GM21360 (cell line): ENCODE results near the gene NSRP1.
"Not testable (repeated sequence)": the region's sequence is repeated elsewhere in the genome, so short reads cannot be mapped to it uniquely, and the experiment has no call there.

Experiments used
- ATAC-seq: cut with Tn5 transposase; IDR thresholded peaks from one replicate; pipeline ENCODE4 v1.9.1; 2021; ENCODE audit warnings: mild to moderate bottlenecking, moderate library complexity; ENCODE audit not compliant: unreplicated experiment

NSRP1 gene

DNA sequence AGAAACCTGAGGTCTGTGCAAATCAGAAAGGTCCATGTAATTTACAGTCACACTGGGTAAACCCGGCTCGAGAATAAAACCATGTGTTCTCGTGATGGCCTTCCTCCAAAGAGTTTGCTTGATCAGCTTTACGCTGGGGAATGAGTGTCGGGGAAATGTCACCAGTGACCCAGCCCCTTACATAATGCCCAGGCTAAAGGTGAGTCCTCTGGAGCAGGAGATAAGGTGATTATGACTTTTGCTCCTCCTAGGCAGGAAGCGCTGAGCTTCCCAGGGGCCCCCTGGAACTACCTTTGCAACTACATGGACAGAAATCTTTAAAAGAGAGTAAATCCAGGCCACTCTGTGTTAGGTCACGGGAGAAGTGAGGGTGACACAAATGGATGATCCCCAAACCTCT, 103.2 kb downstream of the NSRP1 start:
- no peak for ATAC-seq

DNA sequence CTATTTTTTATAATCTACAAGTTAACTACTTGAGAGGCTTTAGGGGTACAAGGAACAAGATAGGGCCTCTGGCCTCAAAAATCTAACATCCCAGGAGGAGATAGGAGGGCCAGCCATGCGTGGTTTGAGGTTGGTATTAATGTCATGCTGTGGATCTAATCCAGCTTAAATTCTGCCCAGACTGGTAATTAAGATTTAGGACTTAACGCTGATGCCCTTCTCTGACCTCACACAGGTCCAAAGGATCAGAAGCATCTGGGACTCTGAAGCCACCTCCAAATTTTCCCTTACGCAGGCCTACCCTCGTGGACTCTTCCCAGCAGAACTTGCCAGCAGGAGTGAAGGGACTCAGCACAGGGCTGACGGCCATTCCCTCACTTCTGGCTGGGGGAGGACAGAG, 103.8 kb downstream of the NSRP1 start:
- ATAC-seq: no peak

- ATAC-seq: no peak
Measured at GRCh38 chr17:30221346-30221745, 104.7 kb downstream of the NSRP1 start.

DNA sequence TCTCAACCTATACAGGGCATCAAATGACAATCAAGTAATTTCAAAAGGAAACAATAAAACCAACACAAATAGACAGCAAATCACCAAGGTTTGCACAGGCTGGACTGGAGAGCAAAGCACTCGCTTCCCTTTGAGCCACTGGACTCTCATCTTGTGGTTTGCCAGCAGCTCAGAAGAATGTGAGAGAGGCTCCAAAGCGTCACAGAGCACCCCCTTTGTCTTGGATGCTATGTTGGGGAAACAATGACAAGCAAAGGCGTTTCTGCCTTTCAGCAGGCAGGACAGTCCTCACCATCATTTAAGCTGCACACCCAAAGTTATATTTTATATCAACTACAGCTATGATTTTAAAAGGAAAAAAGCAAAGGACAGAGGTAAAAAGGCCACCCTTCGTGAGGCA, 105.6 kb downstream of the NSRP1 start:
- no peak for ATAC-seq

DNA sequence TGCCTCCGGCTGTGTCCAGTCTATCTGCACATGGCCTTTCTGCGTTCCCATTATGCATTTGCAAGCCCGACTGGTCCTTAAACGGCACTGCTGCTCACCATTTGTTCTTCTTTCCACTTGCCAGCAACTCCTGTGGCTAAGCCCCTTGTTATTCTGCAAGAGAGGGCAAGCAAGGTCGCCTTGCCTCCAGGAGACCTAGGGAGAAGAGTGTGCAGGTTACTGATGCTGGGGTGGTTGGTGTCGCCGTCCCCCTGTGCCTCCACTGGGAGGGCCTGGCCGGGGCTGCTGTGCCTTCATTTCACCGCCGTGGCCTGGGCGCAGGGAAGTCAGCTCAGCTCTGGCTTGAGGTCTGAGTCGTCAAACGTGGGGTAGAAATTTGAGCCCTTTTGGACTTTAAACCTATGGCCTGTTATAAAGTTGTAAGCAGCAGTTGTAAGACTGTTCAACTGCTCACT, 106.1 kb downstream of the NSRP1 start:
- no peak for ATAC-seq

DNA sequence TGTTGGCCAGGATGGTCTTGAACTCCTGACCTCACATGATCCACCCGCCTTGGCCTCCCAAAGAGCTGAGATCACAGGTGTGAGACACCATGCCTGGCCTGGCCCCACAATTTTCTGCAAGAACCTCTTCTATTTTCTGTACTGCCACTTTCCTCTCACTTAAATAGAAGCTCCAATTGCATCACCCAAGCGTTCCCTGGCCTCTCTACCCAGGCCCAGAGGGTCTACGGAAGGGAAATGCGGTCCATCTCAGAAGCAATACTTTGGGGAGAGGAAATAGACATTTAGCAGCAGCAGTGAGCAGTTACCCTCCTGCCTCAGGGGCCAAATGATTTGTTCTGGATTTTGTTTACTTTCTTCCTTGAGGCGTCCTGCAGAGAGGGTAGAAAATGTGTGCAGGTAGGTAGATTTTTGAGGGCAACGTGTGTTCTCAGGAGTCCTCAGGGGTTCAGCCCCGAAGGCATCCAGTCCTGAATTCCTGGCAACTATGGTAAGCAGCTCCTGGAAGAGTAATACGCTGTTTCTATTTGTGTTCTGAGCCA, 107.9 kb downstream of the NSRP1 start:
- no peak for ATAC-seq

GRCh38 chr17:30225112-30225511, 108.5 kb downstream of the NSRP1 start:
- ATAC-seq: no peak

GRCh38 chr17:30225919-30226553, 109.4 kb downstream of the NSRP1 start:
- no peak for ATAC-seq

GRCh38 chr17:30226878-30227277, 110.3 kb downstream of the NSRP1 start:
- ATAC-seq: no peak

- ATAC-seq: no peak
Measured at GRCh38 chr17:30228011-30228410, 111.4 kb downstream of the NSRP1 start.

DNA sequence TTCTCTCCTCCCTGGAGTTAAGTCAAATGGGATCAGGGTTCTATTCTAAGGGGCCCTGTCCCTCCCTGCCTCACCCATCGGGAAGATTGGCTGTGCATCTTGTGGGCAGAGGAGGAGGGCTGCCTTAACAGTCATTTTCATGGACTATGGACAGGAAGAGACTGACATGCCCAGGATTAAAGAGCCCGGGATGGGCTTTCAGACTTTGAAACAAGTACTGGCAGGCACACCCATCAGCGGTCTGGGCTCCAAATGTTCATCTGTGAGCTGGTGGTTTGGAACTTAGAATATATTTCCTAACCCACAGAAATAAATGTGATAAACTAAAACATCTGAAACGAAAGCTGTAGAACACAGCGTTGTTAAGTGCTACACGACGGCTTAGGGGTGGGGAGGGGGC, 112.4 kb downstream of the NSRP1 start:
- ATAC-seq: no peak

- ATAC-seq: not testable (repeated sequence)
Measured at GRCh38 chr17:30230009-30230408, 113.4 kb downstream of the NSRP1 start.

GRCh38 chr17:30230596-30231125, 114.0 kb downstream of the NSRP1 start:
- no peak for ATAC-seq

DNA sequence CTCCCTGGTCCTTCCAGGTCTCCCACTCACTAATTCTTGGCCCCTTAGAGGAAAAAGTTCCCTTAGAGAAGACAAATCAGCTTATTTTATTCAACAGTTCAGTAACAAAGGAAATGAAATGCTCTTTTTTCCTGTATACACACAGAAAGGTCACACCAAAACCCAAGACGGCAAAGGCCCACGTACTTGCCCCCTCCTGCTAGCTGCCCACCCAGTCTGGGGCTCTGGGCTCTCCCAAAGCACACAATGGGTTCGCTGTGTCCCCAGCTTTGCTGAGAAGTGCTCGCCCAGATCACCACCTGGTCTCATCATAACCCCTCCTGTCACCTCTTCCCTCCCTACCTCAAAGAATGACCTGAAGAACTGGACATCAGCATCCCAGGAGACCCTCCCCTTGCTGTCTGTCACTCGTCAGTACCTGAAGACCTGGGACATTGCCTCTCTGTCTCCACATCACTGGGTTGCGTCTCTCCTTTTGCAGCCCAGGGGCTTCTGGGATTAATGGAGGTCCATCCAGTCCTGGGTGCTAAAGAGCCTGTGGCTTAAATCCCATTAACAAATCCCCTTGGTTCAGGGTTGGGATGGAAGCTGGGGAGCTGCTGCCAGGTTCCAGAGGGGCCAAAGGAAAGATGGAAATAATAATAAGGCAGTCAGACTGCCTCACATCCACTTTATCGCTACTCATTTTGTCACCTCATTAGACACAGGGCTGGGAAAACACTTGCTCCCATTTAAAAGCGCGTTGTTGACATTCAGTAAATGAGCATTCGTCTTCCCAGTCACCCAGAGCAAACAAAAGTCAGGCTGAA, 115.6 kb downstream of the NSRP1 start:
- ATAC-seq: no peak

DNA sequence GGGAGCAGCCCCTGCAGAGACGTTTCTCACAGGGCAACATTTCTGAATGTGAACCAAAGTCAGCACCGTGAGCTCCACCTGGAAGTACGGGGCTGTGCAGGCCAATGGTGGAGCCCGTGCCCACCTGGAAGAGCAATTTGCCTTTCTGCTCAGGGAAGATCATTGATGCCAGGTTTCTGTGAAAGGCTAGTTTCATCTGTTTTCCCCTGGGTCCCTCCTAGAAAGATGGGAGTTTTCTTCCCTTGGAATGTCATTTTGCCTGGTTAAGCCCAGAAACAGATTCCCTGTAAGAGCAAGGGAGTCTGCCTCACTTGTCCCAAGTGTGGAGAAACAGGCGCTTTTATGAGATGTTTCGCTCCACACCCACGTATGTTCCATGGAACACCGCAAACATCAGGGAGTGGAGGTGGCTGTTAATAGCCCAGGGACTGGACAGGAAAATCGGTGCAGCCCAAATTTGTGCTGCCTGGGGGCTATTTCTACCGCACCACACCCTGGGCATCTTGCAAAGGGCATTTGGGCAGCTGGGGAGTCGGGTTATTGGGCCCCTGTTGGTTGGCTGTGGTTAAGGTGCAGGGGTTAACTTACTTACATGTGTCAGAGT, 116.3 kb downstream of the NSRP1 start:
- ATAC-seq: no peak

DNA sequence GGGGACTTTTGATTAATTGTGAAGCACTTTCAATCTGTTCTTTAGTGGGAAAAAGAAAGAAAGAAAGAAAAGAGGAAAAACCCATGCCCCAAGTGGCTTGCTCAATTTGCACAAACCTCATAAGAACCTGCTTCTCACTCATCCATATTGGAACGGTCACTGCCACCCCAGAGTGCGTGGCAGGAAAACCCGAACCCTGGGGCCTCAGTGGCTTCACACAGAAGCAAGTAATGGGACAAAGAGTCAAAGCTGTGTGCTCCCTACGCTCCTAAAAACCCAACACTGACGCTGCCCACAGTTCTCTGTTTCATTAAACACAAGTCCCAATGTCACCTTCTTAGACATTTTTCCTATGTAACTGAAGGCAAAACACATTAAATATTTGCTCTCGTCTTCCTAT, 117.7 kb downstream of the NSRP1 start:
- no peak for ATAC-seq

DNA sequence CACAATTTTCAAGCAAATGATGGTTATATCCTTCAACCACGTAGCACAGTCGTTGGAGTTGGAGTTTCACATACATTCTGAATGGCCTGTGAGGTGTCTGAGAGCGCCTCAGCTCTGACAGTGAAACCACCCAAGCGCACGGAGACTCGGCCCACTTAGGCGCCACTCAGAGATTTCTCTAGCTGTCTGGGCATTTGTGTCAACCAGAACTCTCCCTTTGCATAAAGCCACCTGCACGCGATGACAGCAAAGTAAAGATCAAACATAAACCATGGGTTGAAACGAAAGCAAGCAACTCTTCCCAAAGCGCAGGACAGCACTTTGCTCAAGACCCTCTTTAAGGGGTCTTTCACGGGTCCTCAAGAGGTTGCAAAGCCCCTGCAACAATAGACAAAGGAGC, 118.3 kb downstream of the NSRP1 start:
- ATAC-seq: no peak

GRCh38 chr17:30235386-30236296, 119.0 kb downstream of the NSRP1 start, which contains the start of gene SLC6A4:
SLC6A4 (minus strand) TSS chr17:30235697; CDS start chr17:30221958, 13,739 bp downstream.
- ATAC-seq: no peak
